SW480 (cell line): ENCODE measurements around the gene TNS1.

Experiments
- DNase-seq: peaks from one replicate; pipeline ENCODE4 v3.0.0-alpha.2; 2016; ENCODE audit warnings: low spot score

Gene TNS1

GRCh38 chr2:217998926-217999594 is 3.7 kb downstream of the TNS1 start:
- DNase-seq: no peak

- no peak for DNase-seq
Observed at GRCh38 chr2:217997510-217997909, 5.3 kb downstream of the TNS1 start.

- DNase-seq: no peak
Observed at GRCh38 chr2:217996361-217996760, 6.4 kb downstream of the TNS1 start.

GRCh38 chr2:217995731-217996231 is 7.0 kb downstream of the TNS1 start:
- DNase-seq: no peak

GRCh38 chr2:217994776-217995274 is 8.0 kb downstream of the TNS1 start:
- DNase-seq: no peak

- peak; percentile 31 for DNase-seq
Observed at GRCh38 chr2:217993817-217994463, 8.9 kb downstream of the TNS1 start.

- no peak for DNase-seq
Observed at GRCh38 chr2:217993138-217993537, 9.7 kb downstream of the TNS1 start.

GRCh38 chr2:217992061-217992460 is 10.7 kb downstream of the TNS1 start:
- no peak for DNase-seq

- DNase-seq: no peak
Observed at GRCh38 chr2:217990791-217991465, 11.9 kb downstream of the TNS1 start.

- DNase-seq: no peak
Observed at GRCh38 chr2:217990389-217990788, 12.4 kb downstream of the TNS1 start.

GRCh38 chr2:217989221-217989948 is 13.4 kb downstream of the TNS1 start:
- no peak for DNase-seq

- no peak for DNase-seq
Observed at GRCh38 chr2:217988840-217989204, 14.0 kb downstream of the TNS1 start.

- DNase-seq: peak; percentile 36
Observed at GRCh38 chr2:217988014-217988839, 14.6 kb downstream of the TNS1 start.

- no peak for DNase-seq
Observed at GRCh38 chr2:217987391-217987790, 15.4 kb downstream of the TNS1 start.

GRCh38 chr2:217986256-217986961 is 16.4 kb downstream of the TNS1 start:
- DNase-seq: no peak

GRCh38 chr2:217983276-217984233 is 19.2 kb downstream of the TNS1 start:
- no peak for DNase-seq

- no peak for DNase-seq
Observed at GRCh38 chr2:217981971-217982370, 20.8 kb downstream of the TNS1 start.

GRCh38 chr2:217981084-217981730 is 21.6 kb downstream of the TNS1 start:
- DNase-seq: no peak

- no peak for DNase-seq
Observed at GRCh38 chr2:217980591-217980990, 22.2 kb downstream of the TNS1 start.
